Liver (tissue), 9 donors: ENCODE measurements around the gene NPW. TPM values are rescaled to one million over a fixed set of nuclear protein-coding genes. Genes with fewer than 3 reads are reported as not detected.

Experiments used
- DNase-seq: peaks from one replicate; pipeline ENCODE4 v3.0.0-alpha.2; 2017; ENCODE audit warnings: low spot score
- H3K27ac ChIP-seq, 2 donors: one replicate each; pipeline ENCODE4 v1.7.0; 2013; ENCODE audit warnings: inconsistent platforms in 2 of 2, low read length in 2 of 2, control low read depth in 1 of 2, low read depth in 1 of 2, mild to moderate bottlenecking in 1 of 2
- H3K27me3 ChIP-seq, 4 donors: one replicate each; pipeline versions ENCODE4 v1.6.1 to v1.7.0; 2013; ENCODE audit warnings: low read length in 3 of 4, inconsistent platforms in 1 of 4, mild to moderate bottlenecking in 1 of 4, moderate library complexity in 1 of 4; ENCODE audit not compliant: control insufficient read depth in 4 of 4, insufficient read depth in 4 of 4
- H3K36me3 ChIP-seq, 4 donors: one replicate each; pipeline versions ENCODE4 v1.6.1 to v1.7.0; 2013; ENCODE audit warnings: low read length in 3 of 4, mild to moderate bottlenecking in 3 of 4, low read depth in 1 of 4, moderate library complexity in 1 of 4; ENCODE audit not compliant: control insufficient read depth in 4 of 4, insufficient read depth in 3 of 4
- H3K4me1 ChIP-seq, 4 donors: one replicate each; pipeline versions ENCODE4 v1.6.1 to v1.7.0; 2013; ENCODE audit warnings: low read length in 3 of 4, mild to moderate bottlenecking in 3 of 4, moderate library complexity in 1 of 4; ENCODE audit not compliant: control insufficient read depth in 4 of 4, insufficient read depth in 4 of 4
- H3K4me3 ChIP-seq, 3 donors: one replicate each; pipeline versions ENCODE4 v1.6.1 to v1.7.0; 2013; ENCODE audit warnings: low read length in 3 of 3, control low read depth in 1 of 3, low read depth in 1 of 3, mild to moderate bottlenecking in 1 of 3
- H3K9ac ChIP-seq, 2 donors: one replicate each; pipeline ENCODE4 v1.7.0; 2013; ENCODE audit warnings: low read length in 2 of 2, mild to moderate bottlenecking in 2 of 2, moderate library complexity in 2 of 2, control low read depth in 1 of 2, low read depth in 1 of 2
- H3K9me3 ChIP-seq, 4 donors: one replicate each; pipeline versions ENCODE4 v1.6.1 to v1.7.0; 2013; ENCODE audit warnings: low read length in 3 of 4; ENCODE audit not compliant: control insufficient read depth in 4 of 4
- ATF3 ChIP-seq: IDR thresholded peaks from 2 replicates; pipeline ENCODE4 v1.6.1; 2016; ENCODE audit warnings: antibody characterized with exemption
- CTCF ChIP-seq: fragments of 150-350 bp; IDR thresholded peaks from 2 replicates; pipeline ENCODE4 v1.5.1; 2017; ENCODE audit warnings: improper control_type of control experiment, low read depth, low read length; ENCODE audit not compliant: missing input control
- EGR1 ChIP-seq, 2 donors: IDR thresholded peaks; 2 replicates each; pipeline ENCODE4 v1.6.1; 2016 to 2018; ENCODE audit warnings: antibody characterized with exemption in 2 of 2, low read depth in 2 of 2
- FOXA1 ChIP-seq: IDR thresholded peaks from 2 replicates; pipeline ENCODE4 v1.6.1; 2016; ENCODE audit warnings: antibody characterized with exemption
- FOXA2 ChIP-seq: IDR thresholded peaks from 2 replicates; pipeline ENCODE4 v1.6.1; 2016; ENCODE audit warnings: antibody characterized with exemption
- GABPA ChIP-seq, 2 donors: IDR thresholded peaks in 1 of 2; conservative IDR thresholded peaks in 1 of 2; 2 replicates each; pipeline ENCODE4 v1.6.1; 2016; ENCODE audit warnings: antibody characterized with exemption in 2 of 2, mild to moderate bottlenecking in 1 of 2, moderate library complexity in 1 of 2
- HNF4A ChIP-seq, 2 donors: conservative IDR thresholded peaks; 2 replicates each; pipeline ENCODE4 v1.6.1; 2016; ENCODE audit warnings: antibody characterized with exemption in 2 of 2, mild to moderate bottlenecking in 2 of 2
- HNF4G ChIP-seq: IDR thresholded peaks from 2 replicates; pipeline ENCODE4 v1.6.1; 2016; ENCODE audit warnings: antibody characterized with exemption
- MAX ChIP-seq: IDR thresholded peaks from 2 replicates; pipeline ENCODE4 v1.6.1; 2016; ENCODE audit warnings: antibody characterized with exemption
- NR2F2 ChIP-seq: IDR thresholded peaks from 2 replicates; pipeline ENCODE4 v1.6.1; 2016; ENCODE audit warnings: antibody characterized with exemption
- RAD21 ChIP-seq, 2 donors: IDR thresholded peaks; 2 replicates each; pipeline ENCODE4 v1.6.1; 2016; ENCODE audit warnings: antibody characterized with exemption in 2 of 2, mild to moderate bottlenecking in 2 of 2
- REST ChIP-seq: IDR thresholded peaks from 2 replicates; pipeline ENCODE4 v1.6.1; 2016; ENCODE audit warnings: antibody characterized with exemption, mild to moderate bottlenecking
- RXRA ChIP-seq, 2 donors: IDR thresholded peaks; 2 replicates each; pipeline ENCODE4 v1.6.1; 2017 to 2018; ENCODE audit warnings: antibody characterized with exemption in 2 of 2, mild to moderate bottlenecking in 1 of 2
- SP1 ChIP-seq: IDR thresholded peaks from 2 replicates; pipeline ENCODE4 v1.6.1; 2018; ENCODE audit warnings: antibody characterized with exemption, mild to moderate bottlenecking
- TAF1 ChIP-seq: conservative IDR thresholded peaks from 2 replicates; pipeline ENCODE4 v1.6.1; 2016; ENCODE audit warnings: antibody characterized with exemption, mild to moderate bottlenecking
- YY1 ChIP-seq: IDR thresholded peaks from 2 replicates; pipeline ENCODE4 v1.6.1; 2016; ENCODE audit warnings: antibody characterized with exemption, mild to moderate bottlenecking
- ZBTB33 ChIP-seq: IDR thresholded peaks from 2 replicates; pipeline ENCODE4 v1.6.1; 2016; ENCODE audit warnings: antibody characterized with exemption
- WGBS: extraction: QIAGEN DNeasy Blood & Tissue Kit; methylation state at CpG from one replicate; pipeline ENCODE4 v1.1.7; 2013; 5-methylcytosine and 5-hydroxymethylcytosine counted together
- polyA plus RNA-seq, 2 donors: library from polyadenylated mRNA; stranded (reverse) in 1 of 2; unstranded in 1 of 2; fragments of 200-250 nt in 1 of 2; fragments of >200 nt in 1 of 2; fragmentation: Nextera tagmentation in 1 of 2; extraction: Ambion mirVana in 1 of 2; gene quantifications; one replicate each; pipeline versions ENCODE4 v1.2.1 to v1.2.3, GENCODE V29; 2013 to 2015
- total RNA-seq, 2 donors: library from RNA; depleted of rRNA; stranded (reverse); fragments of >200 nt; gene quantifications; one replicate each; pipeline ENCODE4 v1.2.3, GENCODE V29; 2014
- donor health status: healthy.
- donor health status: healthy.
- donor health status: healthy.
- donor health status: healthy.
- donor health status: healthy.

The NPW gene
- total and polyA plus RNA-seq, 4 donors = 1.3 to 20.6 (median 9.1) TPM

- H3K36me3 ChIP-seq = peaks cover 0 to 2% (median 0%) of the 10 kb centered on the region in 4 donors
- peak overlapping the region; percentile 91 to 98 for H3K27ac ChIP-seq
- peak overlapping the region; percentile 48 to 82 (median 69) for H3K4me3 ChIP-seq
- no peaks in the 10 kb centered on the region for H3K9me3 ChIP-seq
- peaks cover 26 to 88% (median 60%) of the 10 kb centered on the region in 4 donors for H3K4me1 ChIP-seq
- WGBS = 32% methylated on average over 47 of the region's 47 CpGs
- DNase-seq = no peak
- H3K27me3 ChIP-seq = no peaks in the 10 kb centered on the region
- TF ChIP-seq HNF4A (conservative IDR thresholded peaks at IDR 0.05) (no peak), RXRA (IDR thresholded peaks at IDR 0.05) (no peak), SP1 (no peak), EGR1 (IDR thresholded peaks at IDR 0.05; ENCODE audit: low read depth in 2 of 2) (no peak), TAF1 (no peak), FOXA2 (no peak), RAD21 (IDR thresholded peaks at IDR 0.05) (no peak), MAX (no peak), GABPA (IDR thresholded peaks at IDR 0.05 in 1 of 2, conservative IDR thresholded peaks at IDR 0.05 in 1 of 2) (no peak)
- peak overlapping the region; percentile 48 to 81 for H3K9ac ChIP-seq
These were observed 16.8 kb downstream of the NPW start for GRCh38 chr16:2036200-2036966.

- no peaks in the 10 kb centered on the region for H3K9me3 ChIP-seq
- H3K36me3 ChIP-seq = peaks cover 0 to 2% (median 0%) of the 10 kb centered on the region in 4 donors
- peaks cover 32 to 88% (median 62%) of the 10 kb centered on the region in 4 donors for H3K4me1 ChIP-seq
- TF ChIP-seq SP1 (no peak), REST (no peak), NR2F2 (no peak), FOXA1 (no peak), TAF1 (no peak), ZBTB33 (no peak), FOXA2 (no peak), CTCF (no peak), GABPA (IDR thresholded peaks at IDR 0.05 in 1 of 2, conservative IDR thresholded peaks at IDR 0.05 in 1 of 2) (no peak), ATF3 (no peak), MAX (no peak), EGR1 (IDR thresholded peaks at IDR 0.05; ENCODE audit: low read depth in 2 of 2) (no peak), HNF4A (conservative IDR thresholded peaks at IDR 0.05) (no peak), HNF4G (no peak), YY1 (no peak)
- 31% methylated on average over 15 of the region's 15 CpGs for WGBS
- no peaks in the 10 kb centered on the region for H3K27me3 ChIP-seq
- H3K9ac ChIP-seq = peak overlapping the region; percentile 31 to 48
- H3K27ac ChIP-seq = peak overlapping the region; percentile 91 to 98
- DNase-seq = no peak
- peak overlapping the region; percentile 48 to 82 (median 69) for H3K4me3 ChIP-seq
These were observed 17.5 kb downstream of the NPW start for GRCh38 chr16:2037115-2037514.
